Measurements from ENCODE around the gene OPHN1. TPM values are rescaled to one million over a fixed set of nuclear protein-coding genes. Genes with fewer than 3 reads are reported as not detected.

OPHN1 gene
- total and polyA plus RNA-seq, 12 donors = 1.2 to 9.1 (median 5.2) TPM

- no peak for TF ChIP-seq POLR2A (IDR thresholded peaks at IDR 0.05)
- TF ChIP-seq, protein P1, sequence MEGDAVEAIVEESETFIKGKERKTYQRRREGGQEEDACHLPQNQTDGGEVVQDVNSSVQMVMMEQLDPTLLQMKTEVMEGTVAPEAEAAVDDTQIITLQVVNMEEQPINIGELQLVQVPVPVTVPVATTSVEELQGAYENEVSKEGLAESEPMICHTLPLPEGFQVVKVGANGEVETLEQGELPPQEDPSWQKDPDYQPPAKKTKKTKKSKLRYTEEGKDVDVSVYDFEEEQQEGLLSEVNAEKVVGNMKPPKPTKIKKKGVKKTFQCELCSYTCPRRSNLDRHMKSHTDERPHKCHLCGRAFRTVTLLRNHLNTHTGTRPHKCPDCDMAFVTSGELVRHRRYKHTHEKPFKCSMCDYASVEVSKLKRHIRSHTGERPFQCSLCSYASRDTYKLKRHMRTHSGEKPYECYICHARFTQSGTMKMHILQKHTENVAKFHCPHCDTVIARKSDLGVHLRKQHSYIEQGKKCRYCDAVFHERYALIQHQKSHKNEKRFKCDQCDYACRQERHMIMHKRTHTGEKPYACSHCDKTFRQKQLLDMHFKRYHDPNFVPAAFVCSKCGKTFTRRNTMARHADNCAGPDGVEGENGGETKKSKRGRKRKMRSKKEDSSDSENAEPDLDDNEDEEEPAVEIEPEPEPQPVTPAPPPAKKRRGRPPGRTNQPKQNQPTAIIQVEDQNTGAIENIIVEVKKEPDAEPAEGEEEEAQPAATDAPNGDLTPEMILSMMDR (IDR thresholded peaks at IDR 0.05) = no peak
- H3K4me1 ChIP-seq (replicated peaks in 1 of 2) = no peaks in the 10 kb centered on the region
- intact Hi-C loops (cut with DNase I) = no loop called here
- H3K9me3 ChIP-seq (replicated peaks in 1 of 3) = no peaks in the 10 kb centered on the region
- H3K36me3 ChIP-seq (replicated peaks in 1 of 2) = no peaks in the 10 kb centered on the region
- DNase-seq = no peak
- no peaks in the 10 kb centered on the region for H3K27me3 ChIP-seq
- WGBS, 4 donors = 83 to 98% (median 92%) methylated on average over 5 to 10 of the region's 10 CpGs
- H3K27ac ChIP-seq = no peak overlapping the region
- no peak overlapping the region for H3K4me3 ChIP-seq
Measured at GRCh38 chrX:68429216-68429615, 4.1 kb downstream of the OPHN1 start.

GRCh38 chrX:68428431-68428830, 4.9 kb downstream of the OPHN1 start:
- H3K9me3 ChIP-seq (replicated peaks in 1 of 3) = no peaks in the 10 kb centered on the region
- no peaks in the 10 kb centered on the region for H3K27me3 ChIP-seq
- H3K4me1 ChIP-seq (replicated peaks in 1 of 2) = no peaks in the 10 kb centered on the region
- no peaks in the 10 kb centered on the region for H3K36me3 ChIP-seq (replicated peaks in 1 of 2)
- H3K4me3 ChIP-seq = no peak overlapping the region
- WGBS, 4 donors = 70 to 91% (median 85%) methylated on average over 3 of the region's 3 CpGs
- intact Hi-C loops (cut with DNase I) = no loop called here
- H3K27ac ChIP-seq = no peak overlapping the region
- TF ChIP-seq, protein P1 (IDR thresholded peaks at IDR 0.05) = no peak
- no peak for TF ChIP-seq POLR2A (IDR thresholded peaks at IDR 0.05)
- no peak for DNase-seq

DNA sequence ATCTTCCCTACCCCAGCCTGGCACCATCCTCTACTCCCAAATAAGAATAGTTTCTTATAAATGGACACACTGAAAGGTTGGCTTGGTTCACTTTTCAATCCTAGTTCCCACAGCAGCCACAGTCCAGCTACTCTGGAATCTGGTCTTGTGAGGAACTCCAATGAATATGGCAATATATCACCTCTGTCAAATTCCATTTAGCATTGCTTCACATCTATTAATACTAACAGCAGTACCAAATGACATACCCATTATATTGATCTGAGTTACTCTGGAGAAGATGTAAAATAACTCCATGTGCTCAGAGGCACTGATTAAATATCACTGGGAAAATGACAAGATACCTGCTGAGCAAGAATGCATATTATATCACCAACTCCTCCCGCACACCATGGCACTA, 8.6 kb downstream of the OPHN1 start:
- Histone ChIP-seq H3K4me1 (replicated peaks in 1 of 2) (no peaks in the 10 kb centered on the region), H3K36me3 (replicated peaks in 1 of 2) (no peaks in the 10 kb centered on the region), H3K27me3 (no peaks in the 10 kb centered on the region), H3K27ac (no peak overlapping the region), H3K4me3 (no peak overlapping the region), H3K9me3 (replicated peaks in 1 of 3) (no peaks in the 10 kb centered on the region)
- 86 to 100% (median 95%) methylated on average over 1 of the region's 1 CpG for WGBS, 4 donors
- TF ChIP-seq POLR2A (IDR thresholded peaks at IDR 0.05) = no peak
- TF ChIP-seq, protein P1 (IDR thresholded peaks at IDR 0.05) = no peak
- DNase-seq = no peak
- intact Hi-C loops (cut with DNase I) = no loop called here

- no peak overlapping the region for H3K27ac ChIP-seq
- intact Hi-C loops (cut with DNase I) = no loop called here
- no peak overlapping the region for H3K4me3 ChIP-seq
- no peaks in the 10 kb centered on the region for H3K27me3 ChIP-seq
- no peaks in the 10 kb centered on the region for H3K4me1 ChIP-seq (replicated peaks in 1 of 2)
- TF ChIP-seq, protein P1 (IDR thresholded peaks at IDR 0.05) = no peak
- TF ChIP-seq POLR2A (IDR thresholded peaks at IDR 0.05) = no peak
- no peaks in the 10 kb centered on the region for H3K36me3 ChIP-seq (replicated peaks in 1 of 2)
- DNase-seq = no peak
- no peaks in the 10 kb centered on the region for H3K9me3 ChIP-seq (replicated peaks in 1 of 3)
Measured at GRCh38 chrX:68422478-68422877, 10.8 kb downstream of the OPHN1 start.

Measured in adrenal gland (tissue), 12 donors.